Testis (tissue), 3 donors: ENCODE results near the gene TMEM232. TPM values are rescaled to one million over a fixed set of nuclear protein-coding genes. Genes with fewer than 3 reads are reported as not detected.

Source experiments
- DNase-seq: peaks from one replicate; pipeline ENCODE4 v3.0.0-alpha.2; 2019
- H3K27ac ChIP-seq, 2 donors: fragments of 200-600 bp; sonication (generic); one replicate each; pipeline ENCODE4 v1.5.1; 2019
- H3K27me3 ChIP-seq: fragments of 200-600 bp; sonication (generic); one replicate; pipeline ENCODE4 v1.5.1; 2019
- H3K36me3 ChIP-seq: fragments of 200-600 bp; sonication (generic); one replicate; pipeline ENCODE4 v1.5.1; 2017; ENCODE audit warnings: low read depth; ENCODE audit errors: missing control alignments
- H3K4me1 ChIP-seq: fragments of 200-600 bp; sonication (generic); one replicate; pipeline ENCODE4 v1.5.1; 2019
- H3K4me3 ChIP-seq, 2 donors: fragments of 200-600 bp; sonication (generic); one replicate each; pipeline ENCODE4 v1.5.1; 2017 to 2019
- H3K9me3 ChIP-seq: fragments of 200-600 bp; sonication (generic); one replicate; pipeline ENCODE4 v1.5.1; 2017
- CTCF ChIP-seq, 3 experiments: fragments of 450-650 bp in 2 of 3; fragments of 200-600 bp in 1 of 3; sonication (generic) in 1 of 3; IDR thresholded peaks; one replicate each; pipeline ENCODE4 v1.5.1; 2016 to 2019; ENCODE audit warnings: antibody characterized with exemption in 3 of 3, mild to moderate bottlenecking in 2 of 3, moderate library complexity in 1 of 3
- POLR2A ChIP-seq: fragments of 450-650 bp; IDR thresholded peaks from one replicate; pipeline ENCODE4 v1.6.1; 2017; ENCODE audit warnings: antibody characterized with exemption, mild to moderate bottlenecking, moderate library complexity
- WGBS, 2 donors: methylation state at CpG; one replicate each; pipeline ENCODE4 v1.1.5; 2018; 5-methylcytosine and 5-hydroxymethylcytosine counted together
- intact Hi-C: fragments of 100-400 bp; cut with DNase I; formaldehyde crosslinking; loops from one replicate; pipeline ENCODE4 v1.15.1; 2023; ENCODE audit warnings: low total_unique reads
- polyA plus RNA-seq: library from polyadenylated mRNA; stranded (reverse); fragments of 350-450 nt; fragmentation: Illumina TruSeq; extraction: RNeasy Lipid Tissue Mini Kit (QIAGEN cat#74804); gene quantifications from one replicate; pipeline ENCODE4 v1.2.3, GENCODE V29; 2014; ENCODE audit warnings: low read depth, low replicate concordance; ENCODE audit not compliant: insufficient read depth
- total RNA-seq, 2 donors: library from RNA; depleted of rRNA; stranded (reverse); fragments of >200 nt; gene quantifications; one replicate each; pipeline ENCODE4 v1.2.3, GENCODE V29; 2016

TMEM232 gene
- total and polyA plus RNA-seq, 3 donors from 2014 or later: 28.1 to 42.6 (median 32.0) TPM

- WGBS, 2 donors: 77 to 83% methylated on average over 6 of the region's 6 CpGs
- Histone ChIP-seq H3K9me3 (no peaks in the 10 kb centered on the region), H3K4me3 (no peak overlapping the region), H3K27me3 (no peaks in the 10 kb centered on the region), H3K4me1 (no peaks in the 10 kb centered on the region), H3K27ac (no peak overlapping the region), H3K36me3 (no peaks in the 10 kb centered on the region)
- TF ChIP-seq CTCF (IDR thresholded peaks at IDR 0.05): no peak
- no peak for TF ChIP-seq POLR2A
- intact Hi-C loops: no loop called here
- no peak for DNase-seq
Observed at GRCh38 chr5:110665184-110665726, 61.2 kb downstream of the TMEM232 start.

- intact Hi-C loops: no loop called here
- 88 to 98% methylated on average over 1 of the region's 1 CpG for WGBS, 2 donors
- no peak overlapping the region for H3K27ac ChIP-seq
Observed at GRCh38 chr5:110663525-110663924, 62.9 kb downstream of the TMEM232 start.

GRCh38 chr5:110658006-110658405 lies 68.5 kb downstream of the TMEM232 start:
- no peaks in the 10 kb centered on the region for H3K27me3 ChIP-seq
- no peak overlapping the region for H3K27ac ChIP-seq
- no peaks in the 10 kb centered on the region for H3K4me1 ChIP-seq
- intact Hi-C loops: no loop called here
- 79 to 80% methylated on average over 5 of the region's 5 CpGs for WGBS, 2 donors
- no peak for DNase-seq
- H3K36me3 ChIP-seq: no peaks in the 10 kb centered on the region
- no peak overlapping the region for H3K4me3 ChIP-seq
- TF ChIP-seq CTCF (IDR thresholded peaks at IDR 0.05) (no peak), POLR2A (no peak)
- H3K9me3 ChIP-seq: no peaks in the 10 kb centered on the region

More at GRCh38 chr5:110663525-110663924, 62.9 kb downstream of the TMEM232 start:
- Histone ChIP-seq H3K4me3 (no peak overlapping the region), H3K9me3 (no peaks in the 10 kb centered on the region), H3K36me3 (no peaks in the 10 kb centered on the region), H3K27me3 (no peaks in the 10 kb centered on the region), H3K4me1 (no peaks in the 10 kb centered on the region)
- TF ChIP-seq CTCF (IDR thresholded peaks at IDR 0.05) (no peak), POLR2A (no peak)
- no peak for DNase-seq

- intact Hi-C loops: no loop called here
- Histone ChIP-seq H3K36me3 (no peaks in the 10 kb centered on the region), H3K9me3 (no peaks in the 10 kb centered on the region), H3K4me1 (no peaks in the 10 kb centered on the region), H3K27ac (no peak overlapping the region), H3K27me3 (no peaks in the 10 kb centered on the region), H3K4me3 (no peak overlapping the region)
- no peak for DNase-seq
- WGBS, 2 donors: 82 to 89% methylated on average over 3 of the region's 3 CpGs
- no peak for TF ChIP-seq CTCF (IDR thresholded peaks at IDR 0.05)
- no peak for TF ChIP-seq POLR2A
Observed at GRCh38 chr5:110653231-110653970, 73.1 kb downstream of the TMEM232 start.

GRCh38 chr5:110651507-110651906 lies 75.0 kb downstream of the TMEM232 start:
- Histone ChIP-seq H3K27ac (no peak overlapping the region), H3K4me3 (no peak overlapping the region), H3K9me3 (no peaks in the 10 kb centered on the region), H3K4me1 (no peaks in the 10 kb centered on the region), H3K27me3 (no peaks in the 10 kb centered on the region), H3K36me3 (no peaks in the 10 kb centered on the region)
- WGBS, 2 donors: 62 to 71% methylated on average over 3 of the region's 3 CpGs
- TF ChIP-seq CTCF (IDR thresholded peaks at IDR 0.05): no peak
- no peak for TF ChIP-seq POLR2A
- no peak for DNase-seq
- intact Hi-C loops: no loop called here
